OCI-LY1 (cell line): ENCODE measurements around the gene SLC27A4.

Source experiments
- H2AFZ ChIP-seq: fragments of 200-600 bp; sonication (generic), shearing (Covaris generic); 2 replicates; pipeline ENCODE4 v1.6.0; 2014; ENCODE audit warnings: antibody characterized with exemption, mild to moderate bottlenecking, low read length
- H3F3A ChIP-seq: fragments of 200-600 bp; sonication (generic), shearing (Covaris generic); 2 replicates; pipeline ENCODE4 v1.6.0; 2014; ENCODE audit warnings: mild to moderate bottlenecking, antibody characterized with exemption, low read length, moderate library complexity; ENCODE audit not compliant: insufficient read depth
- H3K27ac ChIP-seq: fragments of 200-600 bp; sonication (generic); 2 replicates; pipeline ENCODE4 v1.5.1; 2014; ENCODE audit warnings: low read length, mixed run types, mild to moderate bottlenecking, low read depth; ENCODE audit not compliant: poor library complexity, severe bottlenecking
- H3K27me3 ChIP-seq: fragments of 200-600 bp; sonication (generic); 2 replicates; pipeline ENCODE4 v1.6.0; 2014; ENCODE audit warnings: antibody characterized with exemption, mild to moderate bottlenecking, low read length, moderate library complexity; ENCODE audit not compliant: insufficient read depth
- H3K36me3 ChIP-seq: fragments of 200-600 bp; sonication (generic); 2 replicates; pipeline ENCODE4 v1.6.1; 2014; ENCODE audit warnings: mild to moderate bottlenecking, antibody characterized with exemption, low read length, moderate library complexity, mixed read lengths; ENCODE audit not compliant: insufficient read depth
- H3K4me1 ChIP-seq: fragments of 200-600 bp; sonication (generic); 2 replicates; pipeline ENCODE4 v1.5.1; 2014; ENCODE audit warnings: mild to moderate bottlenecking, low read length, moderate library complexity; ENCODE audit not compliant: insufficient read depth, severe bottlenecking
- H3K4me2 ChIP-seq: fragments of 200-600 bp; sonication (generic), shearing (Covaris generic); 2 replicates; pipeline ENCODE4 v1.6.1; 2014; ENCODE audit warnings: low read length
- H3K4me3 ChIP-seq: fragments of 200-600 bp; sonication (generic); 2 replicates; pipeline ENCODE4 v1.5.1; 2014; ENCODE audit warnings: low read length, low read depth, mild to moderate bottlenecking, mixed read lengths; ENCODE audit not compliant: poor library complexity, severe bottlenecking
- H3K79me2 ChIP-seq: fragments of 200-600 bp; shearing (Covaris generic); 2 replicates; pipeline ENCODE4 v1.6.1; 2016; ENCODE audit warnings: mixed run types, low read length, mixed read lengths; ENCODE audit not compliant: insufficient read depth
- H3K9ac ChIP-seq: fragments of 200-600 bp; sonication (generic), shearing (Covaris generic); 2 replicates; pipeline ENCODE4 v1.6.1; 2014; ENCODE audit warnings: mild to moderate bottlenecking, low read length, mixed read lengths
- H3K9me2 ChIP-seq: fragments of 200-600 bp; sonication (generic), shearing (Covaris generic); 2 replicates; pipeline ENCODE4 v1.6.1; 2014; ENCODE audit warnings: low read depth, mild to moderate bottlenecking, low read length, mixed read lengths
- H3K9me3 ChIP-seq: fragments of 200-600 bp; shearing (Covaris generic); 2 replicates; pipeline ENCODE4 v1.6.1; 2014; ENCODE audit warnings: low read length, mixed read lengths
- H4K20me1 ChIP-seq: fragments of 200-600 bp; sonication (generic), shearing (Covaris generic); 2 replicates; pipeline ENCODE4 v1.6.0; 2016; ENCODE audit warnings: mild to moderate bottlenecking, low read length; ENCODE audit not compliant: insufficient read depth
- EZH2 ChIP-seq: fragments of 200-600 bp; sonication (generic), shearing (Covaris generic); IDR thresholded peaks from 2 replicates; pipeline ENCODE4 v1.8.0; 2017; ENCODE audit warnings: borderline replicate concordance, mixed run types, mild to moderate bottlenecking, antibody characterized with exemption, low read length, moderate library complexity, mixed read lengths
- TF ChIP-seq, protein P1 (sequence below): fragments of 200-600 bp; sonication (generic), shearing (Covaris generic); IDR thresholded peaks from 2 replicates; pipeline ENCODE4 v1.5.1; 2017; ENCODE audit warnings: mild to moderate bottlenecking, antibody characterized with exemption, low read length, moderate library complexity, mixed read lengths

SLC27A4 gene

GRCh38 chr9:128383791-128384190 is 43.5 kb downstream of the SLC27A4 start:
- no peak overlapping the region for H2AFZ ChIP-seq
- H3K4me2 ChIP-seq = no peak overlapping the region
- no peaks in the 10 kb centered on the region for H3K9me2 ChIP-seq
- peaks cover 53% of the 10 kb centered on the region for H3K36me3 ChIP-seq
- TF ChIP-seq EZH2 = no peak
- TF ChIP-seq, protein P1, sequence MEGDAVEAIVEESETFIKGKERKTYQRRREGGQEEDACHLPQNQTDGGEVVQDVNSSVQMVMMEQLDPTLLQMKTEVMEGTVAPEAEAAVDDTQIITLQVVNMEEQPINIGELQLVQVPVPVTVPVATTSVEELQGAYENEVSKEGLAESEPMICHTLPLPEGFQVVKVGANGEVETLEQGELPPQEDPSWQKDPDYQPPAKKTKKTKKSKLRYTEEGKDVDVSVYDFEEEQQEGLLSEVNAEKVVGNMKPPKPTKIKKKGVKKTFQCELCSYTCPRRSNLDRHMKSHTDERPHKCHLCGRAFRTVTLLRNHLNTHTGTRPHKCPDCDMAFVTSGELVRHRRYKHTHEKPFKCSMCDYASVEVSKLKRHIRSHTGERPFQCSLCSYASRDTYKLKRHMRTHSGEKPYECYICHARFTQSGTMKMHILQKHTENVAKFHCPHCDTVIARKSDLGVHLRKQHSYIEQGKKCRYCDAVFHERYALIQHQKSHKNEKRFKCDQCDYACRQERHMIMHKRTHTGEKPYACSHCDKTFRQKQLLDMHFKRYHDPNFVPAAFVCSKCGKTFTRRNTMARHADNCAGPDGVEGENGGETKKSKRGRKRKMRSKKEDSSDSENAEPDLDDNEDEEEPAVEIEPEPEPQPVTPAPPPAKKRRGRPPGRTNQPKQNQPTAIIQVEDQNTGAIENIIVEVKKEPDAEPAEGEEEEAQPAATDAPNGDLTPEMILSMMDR = no peak
- H3K9ac ChIP-seq = no peak overlapping the region
- no peaks in the 10 kb centered on the region for H3K9me3 ChIP-seq
- H3K4me3 ChIP-seq = no peak overlapping the region
- no peaks in the 10 kb centered on the region for H3K4me1 ChIP-seq
- H3K27ac ChIP-seq = no peak overlapping the region
- H4K20me1 ChIP-seq = no peaks in the 10 kb centered on the region
- H3F3A ChIP-seq = no peaks in the 10 kb centered on the region
- H3K27me3 ChIP-seq = no peaks in the 10 kb centered on the region
- H3K79me2 ChIP-seq = no peaks in the 10 kb centered on the region

DNA sequence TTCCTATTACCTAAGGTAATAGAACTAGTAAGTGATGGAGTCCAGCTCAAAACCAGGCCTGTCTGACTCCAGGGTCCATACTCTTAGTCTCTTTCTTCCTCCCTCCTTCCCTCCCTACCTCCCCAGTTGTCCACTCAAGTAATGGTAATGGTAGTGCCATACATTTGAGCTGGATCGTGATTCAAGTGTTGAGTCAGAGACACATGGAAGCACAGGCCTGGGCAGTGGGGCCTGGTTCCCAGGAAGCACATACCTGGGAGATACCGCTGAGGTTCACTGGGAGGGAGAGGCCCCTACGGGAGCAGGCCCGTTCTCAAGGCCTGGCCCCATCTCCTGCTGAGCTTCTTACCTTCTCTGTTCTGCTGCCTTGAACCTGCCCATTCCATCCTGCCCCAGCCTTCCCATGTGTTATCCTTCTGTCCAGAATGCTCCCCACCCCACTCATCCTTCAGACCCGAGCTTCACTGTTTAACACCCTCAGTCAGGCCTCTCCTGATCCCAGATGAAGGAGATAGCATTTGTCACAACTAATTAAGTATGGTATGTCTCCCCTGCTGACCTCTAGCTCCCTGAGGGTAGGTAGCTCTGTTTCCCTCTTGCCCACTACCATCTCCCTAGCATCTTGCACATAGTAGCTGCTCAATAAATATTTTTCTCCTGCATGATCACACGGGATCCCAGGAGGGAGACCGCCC is 44.6 kb downstream of the SLC27A4 start:
- Histone ChIP-seq H3K79me2 (no peaks in the 10 kb centered on the region), H3K4me1 (no peaks in the 10 kb centered on the region), H3K36me3 (peaks cover 54% of the 10 kb centered on the region), H3K4me3 (no peak overlapping the region), H3K9ac (no peak overlapping the region), H2AFZ (no peak overlapping the region), H3F3A (no peaks in the 10 kb centered on the region), H3K27me3 (no peaks in the 10 kb centered on the region), H3K9me3 (no peaks in the 10 kb centered on the region), H3K4me2 (no peak overlapping the region), H4K20me1 (no peaks in the 10 kb centered on the region), H3K9me2 (no peaks in the 10 kb centered on the region), H3K27ac (no peak overlapping the region)
- TF ChIP-seq, protein P1 = no peak
- no peak for TF ChIP-seq EZH2

- no peak overlapping the region for H3K4me3 ChIP-seq
Measured at GRCh38 chr9:128385496-128386460, 45.5 kb downstream of the SLC27A4 start.

More at GRCh38 chr9:128385496-128386460, 45.5 kb downstream of the SLC27A4 start:
- no peak overlapping the region for H3K27ac ChIP-seq
- TF ChIP-seq EZH2 = no peak
- no peak overlapping the region for H3K9ac ChIP-seq
- H3K27me3 ChIP-seq = no peaks in the 10 kb centered on the region
- H3K9me2 ChIP-seq = no peaks in the 10 kb centered on the region
- no peaks in the 10 kb centered on the region for H3F3A ChIP-seq
- peaks cover 50% of the 10 kb centered on the region for H3K36me3 ChIP-seq
- no peak overlapping the region for H2AFZ ChIP-seq
- H3K9me3 ChIP-seq = no peaks in the 10 kb centered on the region
- no peak overlapping the region for H3K4me2 ChIP-seq
- H3K79me2 ChIP-seq = no peaks in the 10 kb centered on the region
- H4K20me1 ChIP-seq = no peaks in the 10 kb centered on the region
- H3K4me1 ChIP-seq = no peaks in the 10 kb centered on the region
